SH-SY5Y (cell line): ENCODE measurements around the gene SLC8A1.

Source experiments
- GATA2 ChIP-seq: IDR thresholded peaks from 2 replicates; pipeline ENCODE4 v1.6.1; 2011; ENCODE audit warnings: mild to moderate bottlenecking, low read depth, low read length
- GATA3 ChIP-seq: IDR thresholded peaks from 2 replicates; pipeline ENCODE4 v1.6.1; 2011; ENCODE audit warnings: low read depth, mild to moderate bottlenecking, low read length, moderate library complexity

GRCh38 chr2:40394031-40394430 lies 57.9 kb downstream of the SLC8A1 start:
- TF ChIP-seq GATA3 (no peak), GATA2 (no peak)
